Tibial artery (tissue), 4 donors: ENCODE measurements around the gene MAN1C1.
"Not testable (repeated sequence)": the region's sequence is repeated elsewhere in the genome, so short reads cannot be mapped to it uniquely, and the experiment has no call there.

Source experiments
- DNase-seq, 2 donors: peaks; one replicate each; pipeline ENCODE4 v3.0.0-alpha.2; 2019
- H3K27ac ChIP-seq, 2 donors: fragments of 200-600 bp; sonication (generic) in 1 of 2; 1 replicate in 1 of 2; 2 replicates in 1 of 2; pipeline ENCODE4 v1.5.1; 2018 to 2019; ENCODE audit warnings: mild to moderate bottlenecking in 1 of 2
- H3K27me3 ChIP-seq, 2 donors: fragments of 200-600 bp; sonication (generic) in 1 of 2; one replicate each; pipeline versions ENCODE4 v1.5.1 to v1.6.0; 2016 to 2019
- H3K36me3 ChIP-seq, 3 donors: fragments of 200-600 bp; sonication (generic) in 2 of 3; one replicate each; pipeline ENCODE4 v1.5.1; 2016 to 2019; ENCODE audit warnings: mild to moderate bottlenecking in 2 of 3
- H3K4me1 ChIP-seq, 4 donors: fragments of 200-600 bp; sonication (generic) in 2 of 4; 1 replicate in 3 of 4; 2 replicates in 1 of 4; pipeline ENCODE4 v1.5.1; 2016 to 2019
- H3K4me3 ChIP-seq, 2 donors: fragments of 200-600 bp; sonication (generic) in 1 of 2; 1 replicate in 1 of 2; 2 replicates in 1 of 2; pipeline ENCODE4 v1.5.1; 2018 to 2019; ENCODE audit warnings: mild to moderate bottlenecking in 2 of 2
- H3K9me3 ChIP-seq, 3 donors: fragments of 200-600 bp; sonication (generic) in 1 of 3; one replicate each; pipeline ENCODE4 v1.5.1; 2016 to 2019
- CTCF ChIP-seq, 2 experiments: fragments of 200-600 bp in 1 of 2; fragments of 450-650 bp in 1 of 2; IDR thresholded peaks; one replicate each; pipeline ENCODE4 v1.5.1; 2017 to 2019; ENCODE audit warnings: antibody characterized with exemption in 2 of 2, mild to moderate bottlenecking in 1 of 2, moderate library complexity in 1 of 2
- intact Hi-C: fragments of 100-400 bp; cut with DNase I; formaldehyde crosslinking; loops from one replicate; pipeline ENCODE4 v1.15.0; 2023; ENCODE audit warnings: low total_unique reads

The MAN1C1 gene

GRCh38 chr1:25598879-25599278, 17.7 kb upstream of the MAN1C1 start:
- no peak overlapping the region for H3K27ac ChIP-seq
- no peak overlapping the region for H3K4me3 ChIP-seq
- no peak for DNase-seq
- peaks cover 0 to 8% (median 5%) of the 10 kb centered on the region in 3 donors for H3K36me3 ChIP-seq
- H3K4me1 ChIP-seq: peaks cover 0 to 9% (median 0%) of the 10 kb centered on the region in 4 donors
- H3K27me3 ChIP-seq: no peaks in the 10 kb centered on the region
- intact Hi-C loops: no loop called here
- TF ChIP-seq CTCF (IDR thresholded peaks at IDR 0.05): no peak
- H3K9me3 ChIP-seq: no peaks in the 10 kb centered on the region

GRCh38 chr1:25599969-25600610, 16.5 kb upstream of the MAN1C1 start:
- TF ChIP-seq CTCF (IDR thresholded peaks at IDR 0.05): no peak
- intact Hi-C loops: no loop called here
- Histone ChIP-seq H3K36me3 (peaks cover 0 to 8% (median 5%) of the 10 kb centered on the region in 3 donors), H3K27me3 (no peaks in the 10 kb centered on the region), H3K9me3 (no peaks in the 10 kb centered on the region), H3K4me3 (no peak overlapping the region), H3K27ac (no peak overlapping the region), H3K4me1 (peaks cover 0 to 9% (median 0%) of the 10 kb centered on the region in 4 donors)
- no peak for DNase-seq

GRCh38 chr1:25600971-25601699, 15.5 kb upstream of the MAN1C1 start:
- intact Hi-C loops, H3K27ac ChIP-seq, H3K9me3 ChIP-seq, H3K36me3 ChIP-seq, DNase-seq, H3K27me3 ChIP-seq, H3K4me1 ChIP-seq, H3K4me3 ChIP-seq: not testable (repeated sequence)

- H3K27ac ChIP-seq, H3K9me3 ChIP-seq, H3K36me3 ChIP-seq, H3K4me3 ChIP-seq, H3K27me3 ChIP-seq, intact Hi-C loops, H3K4me1 ChIP-seq: not testable (repeated sequence)
- peak in 1 of 2 donors; percentile 6 for DNase-seq
These were observed 12.6 kb upstream of the MAN1C1 start for GRCh38 chr1:25603779-25604538.

- Histone ChIP-seq H3K27ac (no peak overlapping the region), H3K27me3 (no peaks in the 10 kb centered on the region), H3K9me3 (no peaks in the 10 kb centered on the region), H3K4me1 (peaks cover 0 to 2% (median 0%) of the 10 kb centered on the region in 4 donors), H3K36me3 (no peaks in the 10 kb centered on the region), H3K4me3 (no peak overlapping the region)
- no peak for DNase-seq
- intact Hi-C loops: loop anchor here (5.0 kb wide), 1 partner anchor 205 kb away; no protein-coding TSS in a partner anchor
- no peak for TF ChIP-seq CTCF (IDR thresholded peaks at IDR 0.05)
These were observed 9.5 kb upstream of the MAN1C1 start for GRCh38 chr1:25607123-25607522.

- no peak overlapping the region for H3K27ac ChIP-seq
- H3K36me3 ChIP-seq: no peaks in the 10 kb centered on the region
- DNase-seq: peak; percentile 90 to 91
- no peaks in the 10 kb centered on the region for H3K9me3 ChIP-seq
- no peaks in the 10 kb centered on the region for H3K27me3 ChIP-seq
- H3K4me1 ChIP-seq: peaks cover 0 to 2% (median 0%) of the 10 kb centered on the region in 4 donors
- intact Hi-C loops: loop anchor here (2.0 to 5.0 kb wide), 2 partner anchors 188 to 204 kb away; no protein-coding TSS in a partner anchor
- TF ChIP-seq CTCF (IDR thresholded peaks at IDR 0.05): peak; percentile 75 to 85
- H3K4me3 ChIP-seq: no peak overlapping the region
These were observed 8.0 kb upstream of the MAN1C1 start for GRCh38 chr1:25608488-25609178.
